ENCODE data around the gene CYP3A4. TPM values are rescaled to one million over a fixed set of nuclear protein-coding genes. Genes with fewer than 3 reads are reported as not detected.

Gene CYP3A4
- total and polyA plus RNA-seq, 7 donors = 0.25 to 3.6 (median 0.69) TPM; not detected in 4

DNA sequence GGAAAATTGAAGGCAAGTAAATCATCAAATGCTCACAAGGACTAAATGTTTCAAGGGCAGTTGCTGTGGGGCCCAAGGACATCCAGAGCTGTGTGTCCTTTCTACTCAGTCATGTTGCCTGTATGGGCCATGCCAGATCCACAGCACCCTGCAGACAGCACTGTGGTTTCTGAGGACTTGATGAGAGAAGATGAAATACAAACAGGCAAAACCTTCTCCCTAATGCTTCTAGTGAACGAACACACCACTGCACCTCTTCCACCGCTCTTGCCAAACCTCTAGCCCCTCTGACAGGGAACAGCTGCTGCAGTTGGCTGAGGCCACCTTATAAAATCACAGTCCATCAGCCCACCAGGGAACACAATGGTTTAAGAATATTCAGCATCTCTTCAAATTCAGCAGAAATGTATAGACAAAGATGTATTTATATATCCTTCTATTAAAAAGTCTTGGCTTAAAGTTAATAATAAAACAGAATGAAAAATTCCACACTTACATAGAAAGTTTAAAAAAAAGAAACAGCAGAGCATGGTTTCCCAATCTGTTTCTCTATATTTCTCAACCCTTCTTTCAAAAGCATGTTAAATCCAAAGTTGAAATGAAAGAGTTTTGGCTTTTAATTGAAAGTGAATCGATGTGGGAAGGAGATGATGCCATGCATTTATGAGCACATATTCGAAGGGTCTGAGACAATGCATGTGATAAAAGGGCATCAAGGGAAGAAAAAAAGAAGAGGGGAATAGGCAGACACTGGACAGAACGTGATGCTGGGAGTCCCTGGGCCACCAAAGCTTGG is 63.0 kb downstream of the CYP3A4 start:
- Histone ChIP-seq H3K4me3 (no peak overlapping the region), H3K27ac (no peak overlapping the region), H3K36me3 (no peaks in the 10 kb centered on the region), H3K4me1 (no peaks in the 10 kb centered on the region), H3K27me3 (no peaks in the 10 kb centered on the region), H3K9me3 (no peaks in the 10 kb centered on the region)
- DNase-seq = no peak
- intact Hi-C loops (cut with DNase I) = no loop called here
- TF ChIP-seq POLR2A (IDR thresholded peaks at IDR 0.05) (no peak), POLR2AphosphoS5 (IDR thresholded peaks at IDR 0.05) (no peak), EP300 (IDR thresholded peaks at IDR 0.05) (no peak)
- TF ChIP-seq, protein P1, sequence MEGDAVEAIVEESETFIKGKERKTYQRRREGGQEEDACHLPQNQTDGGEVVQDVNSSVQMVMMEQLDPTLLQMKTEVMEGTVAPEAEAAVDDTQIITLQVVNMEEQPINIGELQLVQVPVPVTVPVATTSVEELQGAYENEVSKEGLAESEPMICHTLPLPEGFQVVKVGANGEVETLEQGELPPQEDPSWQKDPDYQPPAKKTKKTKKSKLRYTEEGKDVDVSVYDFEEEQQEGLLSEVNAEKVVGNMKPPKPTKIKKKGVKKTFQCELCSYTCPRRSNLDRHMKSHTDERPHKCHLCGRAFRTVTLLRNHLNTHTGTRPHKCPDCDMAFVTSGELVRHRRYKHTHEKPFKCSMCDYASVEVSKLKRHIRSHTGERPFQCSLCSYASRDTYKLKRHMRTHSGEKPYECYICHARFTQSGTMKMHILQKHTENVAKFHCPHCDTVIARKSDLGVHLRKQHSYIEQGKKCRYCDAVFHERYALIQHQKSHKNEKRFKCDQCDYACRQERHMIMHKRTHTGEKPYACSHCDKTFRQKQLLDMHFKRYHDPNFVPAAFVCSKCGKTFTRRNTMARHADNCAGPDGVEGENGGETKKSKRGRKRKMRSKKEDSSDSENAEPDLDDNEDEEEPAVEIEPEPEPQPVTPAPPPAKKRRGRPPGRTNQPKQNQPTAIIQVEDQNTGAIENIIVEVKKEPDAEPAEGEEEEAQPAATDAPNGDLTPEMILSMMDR (IDR thresholded peaks at IDR 0.05) = no peak
- WGBS, 2 donors = 76 to 88% methylated on average over 5 of the region's 5 CpGs

DNA sequence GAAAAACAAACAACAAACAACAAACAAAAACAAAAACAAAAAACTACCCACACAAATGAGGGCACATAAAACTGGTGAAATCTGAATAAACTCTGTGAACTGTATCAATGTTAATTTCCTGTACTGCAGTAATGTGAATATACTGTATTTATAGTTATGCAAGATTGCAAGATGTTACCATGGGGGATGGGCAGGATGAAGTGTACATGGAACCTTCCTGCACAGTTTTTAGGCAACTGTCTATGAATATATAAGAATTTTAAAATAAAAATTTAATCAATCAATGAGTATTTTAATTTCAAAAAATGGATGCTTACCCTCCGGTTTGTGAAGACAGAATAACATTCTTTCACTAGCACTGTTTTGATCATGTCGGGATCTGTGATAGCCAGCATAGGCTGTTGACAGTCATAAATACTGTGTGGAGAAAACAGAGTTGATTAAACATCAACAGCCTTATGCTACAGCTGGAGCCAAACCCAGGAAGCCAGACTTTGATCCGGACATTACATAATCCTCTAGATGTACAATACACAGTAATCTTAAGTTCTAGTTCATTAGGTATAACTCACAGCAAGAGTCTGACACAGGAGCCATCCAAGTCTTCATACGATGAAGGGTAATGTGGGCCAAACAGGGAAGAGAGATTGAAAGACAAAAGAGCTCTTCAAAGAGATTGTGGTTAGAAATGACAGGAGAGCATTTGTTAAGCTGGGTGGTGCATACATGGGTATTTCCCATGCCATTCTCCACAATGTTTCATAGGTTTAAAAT is 63.8 kb downstream of the CYP3A4 start:
- no peak overlapping the region for H3K27ac ChIP-seq
- H3K4me1 ChIP-seq = no peaks in the 10 kb centered on the region
- TF ChIP-seq EP300 (IDR thresholded peaks at IDR 0.05) = no peak
- TF ChIP-seq, protein P1 (IDR thresholded peaks at IDR 0.05) = no peak
- no peak for DNase-seq
- peaks cover 0 to 4% (median 0%) of the 10 kb centered on the region in 4 donors for H3K36me3 ChIP-seq
- 9 to 54% methylated on average over 4 of the region's 4 CpGs for WGBS, 2 donors
- intact Hi-C loops (cut with DNase I) = no loop called here
- H3K27me3 ChIP-seq = no peaks in the 10 kb centered on the region
- H3K9me3 ChIP-seq = no peaks in the 10 kb centered on the region
- no peak overlapping the region for H3K4me3 ChIP-seq

DNA sequence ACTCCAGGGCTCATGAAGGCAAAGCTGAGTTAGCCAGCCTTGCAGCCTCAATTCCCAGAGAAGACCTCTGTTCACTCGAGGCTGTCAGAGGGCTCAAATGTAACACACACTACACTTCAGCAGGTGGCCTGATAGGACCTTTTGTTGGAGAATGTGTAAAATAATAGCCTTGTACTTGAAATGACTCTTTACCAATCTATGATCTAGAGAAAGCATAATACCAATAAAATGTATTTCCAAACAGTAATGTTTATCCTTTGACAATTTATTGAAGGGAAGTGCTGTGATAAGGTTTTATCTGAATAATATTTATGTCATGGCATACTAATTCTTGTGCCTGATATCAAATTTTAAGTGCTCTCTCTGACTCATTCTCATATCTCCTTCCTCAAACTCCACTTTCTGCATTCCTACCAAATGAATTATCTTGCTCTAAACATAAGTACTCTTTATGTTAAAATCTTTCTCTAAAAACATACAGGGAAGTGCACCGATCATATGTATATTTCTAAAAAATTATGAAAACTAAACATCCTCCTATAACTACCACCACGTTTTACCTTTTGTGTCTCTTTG is 69.9 kb downstream of the CYP3A4 start:
- Histone ChIP-seq H3K36me3 (peaks cover 0 to 4% (median 0%) of the 10 kb centered on the region in 4 donors), H3K9me3 (no peaks in the 10 kb centered on the region), H3K4me1 (no peaks in the 10 kb centered on the region), H3K4me3 (no peak overlapping the region), H3K27me3 (no peaks in the 10 kb centered on the region), H3K27ac (no peak overlapping the region)
- intact Hi-C loops (cut with DNase I) = no loop called here
- 75 to 83% methylated on average over 3 of the region's 3 CpGs for WGBS, 2 donors
- no peak for TF ChIP-seq EP300 (IDR thresholded peaks at IDR 0.05)
- TF ChIP-seq, protein P1 (IDR thresholded peaks at IDR 0.05) = no peak
- DNase-seq = no peak

DNA sequence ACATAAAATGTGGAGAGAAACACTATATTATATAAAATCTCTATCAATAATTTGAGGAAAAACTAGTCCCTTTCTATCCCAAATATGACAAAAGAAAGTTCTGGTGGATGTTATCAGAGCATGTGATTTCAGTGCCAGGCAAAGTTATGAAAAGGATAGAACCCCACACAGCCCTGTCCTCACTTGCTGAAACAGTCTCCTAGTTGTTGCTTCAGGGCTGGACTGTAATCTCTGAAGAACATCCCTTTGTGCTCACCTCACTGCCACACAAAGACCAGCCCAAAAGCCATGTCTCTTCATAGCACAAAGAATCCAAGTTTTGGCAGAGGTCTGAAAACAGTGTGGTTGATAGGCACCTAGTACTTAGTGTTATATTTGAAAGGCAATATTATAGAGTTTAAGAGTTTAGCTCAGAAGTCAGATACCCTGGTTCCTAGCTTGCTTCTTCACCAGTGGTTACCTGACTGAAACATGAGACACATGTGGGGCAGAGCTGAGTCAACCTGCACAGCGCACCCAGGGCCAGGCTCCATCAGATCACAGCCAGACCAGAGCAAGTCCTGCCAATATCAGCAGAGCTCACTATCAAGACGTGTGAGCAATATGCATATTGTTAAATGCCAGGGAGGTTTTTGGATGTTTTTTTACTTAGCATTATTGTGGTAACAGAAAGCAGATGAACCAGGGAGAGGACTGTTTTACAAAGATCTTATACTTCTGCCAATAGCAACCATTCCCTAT is 74.0 kb downstream of the CYP3A4 start:
- Histone ChIP-seq H3K4me3 (no peak overlapping the region), H3K27ac (no peak overlapping the region), H3K4me1 (no peaks in the 10 kb centered on the region), H3K27me3 (no peaks in the 10 kb centered on the region), H3K36me3 (no peaks in the 10 kb centered on the region), H3K9me3 (peaks cover 3 to 12% (median 6%) of the 10 kb centered on the region in 4 donors)
- no peak for TF ChIP-seq EP300 (IDR thresholded peaks at IDR 0.05)
- no peak for TF ChIP-seq POLR2AphosphoS5 (IDR thresholded peaks at IDR 0.05)
- no peak for TF ChIP-seq POLR2A (IDR thresholded peaks at IDR 0.05)
- TF ChIP-seq, protein P1 (IDR thresholded peaks at IDR 0.05) = no peak
- DNase-seq = no peak
- intact Hi-C loops (cut with DNase I) = no loop called here
- WGBS, 2 donors = 84 to 85% methylated on average over 2 of the region's 2 CpGs
